Left ventricle myocardium inferior (tissue), 1 donor: ENCODE measurements around the gene TRPM2. TPM values are rescaled to one million over a fixed set of nuclear protein-coding genes. Genes with fewer than 3 reads are reported as not detected.

Experiments
- DNase-seq: peaks from one replicate; pipeline ENCODE4 v3.0.0-alpha.2; 2020
- H3K27ac ChIP-seq: fragments of 200-600 bp; replicated peaks from 2 replicates; pipeline ENCODE4 v1.8.0; 2021
- H3K27me3 ChIP-seq: fragments of 200-600 bp; 2 replicates; pipeline ENCODE4 v1.8.0; 2021; ENCODE audit warnings: low read depth
- H3K36me3 ChIP-seq: fragments of 200-600 bp; 2 replicates; pipeline ENCODE4 v1.8.0; 2021
- H3K4me1 ChIP-seq: fragments of 200-600 bp; 2 replicates; pipeline ENCODE4 v1.8.0; 2021
- H3K4me3 ChIP-seq: fragments of 200-600 bp; 2 replicates; pipeline ENCODE4 v1.8.0; 2021; ENCODE audit warnings: mild to moderate bottlenecking, moderate library complexity
- H3K9me3 ChIP-seq: fragments of 200-600 bp; replicated peaks from 2 replicates; pipeline ENCODE4 v1.8.0; 2021
- intact Hi-C: fragments of 100-400 bp; cut with micrococcal nuclease; formaldehyde crosslinking; loops from one replicate; pipeline ENCODE4 v1.11.0; 2022
- total RNA-seq: library from RNA; stranded (reverse); fragmentation: NEBNext Ultra II Directional; extraction: Animal tissue kit (Norgen Biotek cat#: 25700); gene quantifications from one replicate; pipeline ENCODE4 v1.2.1, GENCODE V29; 2021
- TF ChIP-seq, protein P1 (sequence below): fragments of 200-600 bp; IDR thresholded peaks from 2 replicates; pipeline ENCODE4 v1.8.0; 2021; ENCODE audit warnings: antibody characterized with exemption, mild to moderate bottlenecking, borderline replicate concordance
- donor health status: DM: no; HTN: yes; CAD: no; lungs with severe emphysema.

The TRPM2 gene
- total RNA-seq, 1 donor from 2014 or later: 1.8 TPM

DNA sequence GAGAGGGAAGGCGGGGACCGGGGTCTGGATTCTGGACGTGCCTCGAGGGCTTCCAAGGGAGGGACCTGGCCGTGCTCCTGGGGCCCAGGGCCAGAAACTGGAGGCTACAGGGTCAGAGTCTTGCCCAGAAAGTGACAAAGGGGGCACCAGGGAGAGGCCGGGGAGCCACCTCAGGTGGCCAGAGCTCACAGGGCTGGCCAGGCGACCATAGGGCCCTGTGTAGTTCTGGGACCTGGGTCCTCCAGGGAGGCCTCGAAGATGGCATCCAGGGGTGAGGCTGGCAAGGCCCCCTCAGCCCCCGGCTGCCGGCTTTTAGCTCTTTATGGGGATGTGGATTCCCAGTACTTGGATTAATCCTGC, 87.6 kb downstream of the TRPM2 start:
- Histone ChIP-seq H3K27me3 (peaks cover 11% of the 10 kb centered on the region), H3K27ac (no peak overlapping the region)
- intact Hi-C loops: no loop called here

GRCh38 chr21:44441581-44442265, 88.3 kb downstream of the TRPM2 start:
- no peak overlapping the region for H3K4me3 ChIP-seq
- intact Hi-C loops: no loop called here
- DNase-seq: no peak
- TF ChIP-seq, protein P1, sequence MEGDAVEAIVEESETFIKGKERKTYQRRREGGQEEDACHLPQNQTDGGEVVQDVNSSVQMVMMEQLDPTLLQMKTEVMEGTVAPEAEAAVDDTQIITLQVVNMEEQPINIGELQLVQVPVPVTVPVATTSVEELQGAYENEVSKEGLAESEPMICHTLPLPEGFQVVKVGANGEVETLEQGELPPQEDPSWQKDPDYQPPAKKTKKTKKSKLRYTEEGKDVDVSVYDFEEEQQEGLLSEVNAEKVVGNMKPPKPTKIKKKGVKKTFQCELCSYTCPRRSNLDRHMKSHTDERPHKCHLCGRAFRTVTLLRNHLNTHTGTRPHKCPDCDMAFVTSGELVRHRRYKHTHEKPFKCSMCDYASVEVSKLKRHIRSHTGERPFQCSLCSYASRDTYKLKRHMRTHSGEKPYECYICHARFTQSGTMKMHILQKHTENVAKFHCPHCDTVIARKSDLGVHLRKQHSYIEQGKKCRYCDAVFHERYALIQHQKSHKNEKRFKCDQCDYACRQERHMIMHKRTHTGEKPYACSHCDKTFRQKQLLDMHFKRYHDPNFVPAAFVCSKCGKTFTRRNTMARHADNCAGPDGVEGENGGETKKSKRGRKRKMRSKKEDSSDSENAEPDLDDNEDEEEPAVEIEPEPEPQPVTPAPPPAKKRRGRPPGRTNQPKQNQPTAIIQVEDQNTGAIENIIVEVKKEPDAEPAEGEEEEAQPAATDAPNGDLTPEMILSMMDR: no peak
- peaks cover 17% of the 10 kb centered on the region for H3K4me1 ChIP-seq
- peaks cover 15% of the 10 kb centered on the region for H3K27me3 ChIP-seq
- H3K27ac ChIP-seq: no peak overlapping the region
- no peaks in the 10 kb centered on the region for H3K36me3 ChIP-seq
- H3K9me3 ChIP-seq: no peaks in the 10 kb centered on the region

More for the DNA sequence above, 87.6 kb downstream of the TRPM2 start:
- peaks cover 17% of the 10 kb centered on the region for H3K4me1 ChIP-seq
- no peak for DNase-seq
- H3K36me3 ChIP-seq: no peaks in the 10 kb centered on the region
- H3K9me3 ChIP-seq: no peaks in the 10 kb centered on the region
- TF ChIP-seq, protein P1: no peak
- no peak overlapping the region for H3K4me3 ChIP-seq

DNA sequence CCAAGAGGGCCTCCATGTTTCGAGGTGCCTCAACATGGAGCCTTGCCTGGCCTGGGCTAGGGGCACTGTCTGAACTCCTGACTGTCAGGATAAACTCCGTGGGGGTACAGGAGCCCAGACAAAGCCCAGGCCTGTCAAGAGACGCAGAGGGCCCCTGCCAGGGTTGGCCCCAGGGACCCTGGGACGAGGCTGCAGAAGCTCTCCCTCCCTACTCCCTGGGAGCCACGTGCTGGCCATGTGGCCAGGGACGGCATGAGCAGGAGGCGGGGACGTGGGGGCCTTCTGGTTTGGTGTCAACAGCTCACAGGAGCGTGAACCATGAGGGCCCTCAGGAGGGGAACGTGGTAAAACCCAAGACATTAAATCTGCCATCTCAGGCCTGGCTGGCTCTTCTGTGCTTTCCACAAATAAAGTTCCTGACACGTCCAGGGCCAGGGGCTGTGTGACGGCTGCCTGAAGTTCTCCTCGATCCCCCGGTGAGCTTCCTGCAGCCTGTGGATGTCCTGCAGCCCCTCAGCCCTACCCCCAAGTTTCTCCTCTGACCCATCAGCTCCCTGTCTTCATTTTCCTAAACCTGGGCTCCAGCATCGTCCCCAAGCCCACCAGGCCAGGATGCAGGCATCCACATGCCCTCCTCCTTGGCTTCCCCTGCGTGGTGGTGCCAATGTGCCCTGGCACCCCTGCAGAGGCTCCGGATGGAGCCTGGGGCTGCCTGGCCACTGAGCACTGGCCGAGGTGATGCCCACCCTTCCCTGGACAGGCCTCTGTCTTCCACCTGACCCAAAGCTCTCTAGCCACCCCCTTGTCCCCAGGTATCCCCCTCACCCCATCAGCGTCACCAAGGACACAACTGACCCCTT, 89.1 kb downstream of the TRPM2 start:
- peaks cover 15% of the 10 kb centered on the region for H3K27me3 ChIP-seq
- no peak for DNase-seq
- no peak overlapping the region for H3K27ac ChIP-seq
- peaks cover 17% of the 10 kb centered on the region for H3K4me1 ChIP-seq
- TF ChIP-seq, protein P1: no peak
- H3K9me3 ChIP-seq: no peaks in the 10 kb centered on the region
- no peak overlapping the region for H3K4me3 ChIP-seq
- intact Hi-C loops: no loop called here
- no peaks in the 10 kb centered on the region for H3K36me3 ChIP-seq

- Histone ChIP-seq H3K4me3 (no peak overlapping the region), H3K27me3 (peaks cover 22% of the 10 kb centered on the region), H3K9me3 (no peaks in the 10 kb centered on the region), H3K36me3 (no peaks in the 10 kb centered on the region), H3K4me1 (peaks cover 8% of the 10 kb centered on the region), H3K27ac (no peak overlapping the region)
- TF ChIP-seq, protein P1: no peak
- DNase-seq: peak; percentile 4
- intact Hi-C loops: no loop called here
These were observed 90.0 kb downstream of the TRPM2 start for GRCh38 chr21:44443291-44443890.

DNA sequence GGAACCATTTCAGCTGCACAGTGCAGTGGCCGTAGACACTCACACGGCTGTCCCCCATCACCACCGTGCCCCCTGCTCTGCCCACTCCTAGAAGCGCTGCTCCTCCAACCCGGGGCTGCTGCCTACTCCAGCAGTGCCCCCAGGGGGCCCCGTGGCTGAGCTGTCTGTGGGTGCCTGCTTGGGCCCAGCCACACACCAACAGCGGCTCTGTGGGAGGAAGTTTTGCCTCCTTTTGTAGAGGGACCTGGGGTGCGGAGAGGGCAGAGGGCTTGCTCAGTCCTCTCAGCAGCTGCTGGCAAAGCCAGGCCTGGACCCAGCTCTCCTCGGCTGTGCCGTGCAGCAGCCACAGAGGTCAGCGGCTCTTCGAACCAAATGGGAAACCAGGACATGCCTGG, 90.5 kb downstream of the TRPM2 start:
- Histone ChIP-seq H3K9me3 (no peaks in the 10 kb centered on the region), H3K27me3 (peaks cover 27% of the 10 kb centered on the region), H3K4me3 (no peak overlapping the region), H3K36me3 (no peaks in the 10 kb centered on the region), H3K27ac (no peak overlapping the region), H3K4me1 (peaks cover 8% of the 10 kb centered on the region)
- intact Hi-C loops: no loop called here
- TF ChIP-seq, protein P1: no peak
- peak; percentile 4 for DNase-seq
